ENCODE data around the gene GSTT2B. TPM values are rescaled to one million over a fixed set of nuclear protein-coding genes. Genes with fewer than 3 reads are reported as not detected.
"Not testable (repeated sequence)": the region's sequence is repeated elsewhere in the genome, so short reads cannot be mapped to it uniquely, and the experiment has no call there.

Gene GSTT2B
- total and polyA plus RNA-seq, 2 donors (not counting 1 experiment from before 2014, with no cell fraction given): not detected

DNA sequence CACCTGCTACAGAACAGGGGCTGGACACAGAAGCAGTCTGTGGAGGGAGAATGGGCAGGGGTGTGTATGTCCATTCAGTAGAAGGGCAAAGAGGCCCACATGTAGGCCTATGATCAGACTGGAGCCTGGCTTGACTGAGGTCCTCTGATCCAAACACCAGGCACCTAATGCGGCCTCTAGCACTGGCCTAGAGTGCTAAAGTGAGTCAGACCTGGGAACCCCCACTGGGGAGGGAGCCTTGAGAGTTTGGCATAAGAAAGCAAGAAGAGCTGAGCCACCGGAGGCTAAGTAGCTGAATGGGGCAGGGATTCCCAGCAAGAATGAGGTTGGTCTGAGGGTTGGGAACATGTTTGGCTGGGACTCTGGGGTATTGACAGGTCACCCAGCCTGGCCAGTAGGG is 9.6 kb downstream of the GSTT2B start:
- H3K27me3 Mint-ChIP-seq; POLR2A ChIA-PET; H3K36me3 ChIP-seq (replicated peaks in 1 of 2; ENCODE audit: control extremely low read depth in 1 of 2, control insufficient read depth in 1 of 2, extremely low read depth in 1 of 2, insufficient read depth in 2 of 2, low read length in 1 of 2); H3K9ac ChIP-seq (ENCODE audit: low read length); H3K27me3 ChIP-seq (replicated peaks in 1 of 4; ENCODE audit: control extremely low read depth in 1 of 4, control insufficient read depth in 3 of 4, insufficient read depth in 4 of 4, low read length in 3 of 4); H3K4me3 Mint-ChIP-seq; H3K27ac Mint-ChIP-seq; H3K4me1 ChIP-seq (ENCODE audit: control insufficient read depth in 2 of 2, insufficient read depth in 2 of 2, low read length in 2 of 2); H3K9me3 ChIP-seq (ENCODE audit: control extremely low read depth in 1 of 3, control insufficient read depth in 2 of 3, insufficient read depth in 1 of 3, low read length in 2 of 3); H3K4me2 ChIP-seq (replicated peaks; ENCODE audit: low read depth, low read length, poor library complexity, severe bottlenecking); CTCF ChIA-PET; H3K4me3 ChIP-seq (ENCODE audit: control extremely low read depth in 1 of 5, extremely low read depth in 1 of 5, insufficient read depth in 1 of 5, low read depth in 2 of 5, low read length in 4 of 5); ATAC-seq (ENCODE audit: low read depth); H3K79me2 ChIP-seq (ENCODE audit: control insufficient read depth, insufficient read depth, low read length); H4K20me1 ChIP-seq (ENCODE audit: control insufficient read depth, insufficient read depth, low read length, poor library complexity, severe bottlenecking); H3K4me1 Mint-ChIP-seq; H3K9me3 Mint-ChIP-seq (ENCODE audit: insufficient read depth); H3K27ac ChIP-seq (ENCODE audit: low read length in 2 of 2); H2AFZ ChIP-seq (ENCODE audit: insufficient read depth, low read depth, low read length, poor library complexity, severe bottlenecking): not testable (repeated sequence)
- DNase-seq: peak; percentile 3
- intact Hi-C loops (cut with micrococcal nuclease): loop anchor here (5.0 to 10.0 kb wide), 4 partner anchors 46 to 803 kb away; no protein-coding TSS in a partner anchor
- 83% methylated on average over 2 of the region's 2 CpGs for whole genome bisulfite sequencing (ENCODE audit: insufficient coverage)

- H2AFZ ChIP-seq (ENCODE audit: insufficient read depth, low read depth, low read length, poor library complexity, severe bottlenecking); H3K36me3 ChIP-seq (replicated peaks in 1 of 2; ENCODE audit: control extremely low read depth in 1 of 2, control insufficient read depth in 1 of 2, extremely low read depth in 1 of 2, insufficient read depth in 2 of 2, low read length in 1 of 2); H3K9ac ChIP-seq (ENCODE audit: low read length); H3K4me3 ChIP-seq (ENCODE audit: control extremely low read depth in 1 of 5, extremely low read depth in 1 of 5, insufficient read depth in 1 of 5, low read depth in 2 of 5, low read length in 4 of 5); ATAC-seq (ENCODE audit: low read depth); POLR2A ChIA-PET; H3K4me2 ChIP-seq (replicated peaks; ENCODE audit: low read depth, low read length, poor library complexity, severe bottlenecking); H3K9me3 ChIP-seq (ENCODE audit: control extremely low read depth in 1 of 3, control insufficient read depth in 2 of 3, insufficient read depth in 1 of 3, low read length in 2 of 3); H3K27ac ChIP-seq (ENCODE audit: low read length in 2 of 2); CTCF ChIA-PET; H3K4me3 Mint-ChIP-seq; H3K27ac Mint-ChIP-seq; H4K20me1 ChIP-seq (ENCODE audit: control insufficient read depth, insufficient read depth, low read length, poor library complexity, severe bottlenecking); H3K27me3 ChIP-seq (replicated peaks in 1 of 4; ENCODE audit: control extremely low read depth in 1 of 4, control insufficient read depth in 3 of 4, insufficient read depth in 4 of 4, low read length in 3 of 4); H3K4me1 Mint-ChIP-seq; H3K4me1 ChIP-seq (ENCODE audit: control insufficient read depth in 2 of 2, insufficient read depth in 2 of 2, low read length in 2 of 2); H3K27me3 Mint-ChIP-seq; H3K9me3 Mint-ChIP-seq (ENCODE audit: insufficient read depth); H3K79me2 ChIP-seq (ENCODE audit: control insufficient read depth, insufficient read depth, low read length): not testable (repeated sequence)
- intact Hi-C loops (cut with micrococcal nuclease): loop anchor here (5.0 to 10.0 kb wide), 4 partner anchors 48 to 805 kb away; no protein-coding TSS in a partner anchor
- WGBS (ENCODE audit: insufficient coverage): 93% methylated on average over 5 of the region's 18 CpGs
- DNase-seq: peak; percentile 0
Observed at GRCh38 chr22:23949764-23950163, 11.2 kb downstream of the GSTT2B start.

GRCh38 chr22:23947391-23947790 is 13.6 kb downstream of the GSTT2B start:
- H3K27ac Mint-ChIP-seq; H3K4me3 Mint-ChIP-seq; POLR2A ChIA-PET; H3K4me2 ChIP-seq (replicated peaks; ENCODE audit: low read depth, low read length, poor library complexity, severe bottlenecking); ATAC-seq (ENCODE audit: low read depth); H3K27me3 ChIP-seq (replicated peaks in 1 of 4; ENCODE audit: control extremely low read depth in 1 of 4, control insufficient read depth in 3 of 4, insufficient read depth in 4 of 4, low read length in 3 of 4); intact Hi-C loops (cut with micrococcal nuclease); H3K27ac ChIP-seq (ENCODE audit: low read length in 2 of 2); H3K79me2 ChIP-seq (ENCODE audit: control insufficient read depth, insufficient read depth, low read length); H3K4me3 ChIP-seq (ENCODE audit: control extremely low read depth in 1 of 5, extremely low read depth in 1 of 5, insufficient read depth in 1 of 5, low read depth in 2 of 5, low read length in 4 of 5); H3K9ac ChIP-seq (ENCODE audit: low read length); H3K4me1 ChIP-seq (ENCODE audit: control insufficient read depth in 2 of 2, insufficient read depth in 2 of 2, low read length in 2 of 2); DNase-seq; H4K20me1 ChIP-seq (ENCODE audit: control insufficient read depth, insufficient read depth, low read length, poor library complexity, severe bottlenecking); H2AFZ ChIP-seq (ENCODE audit: insufficient read depth, low read depth, low read length, poor library complexity, severe bottlenecking); H3K36me3 ChIP-seq (replicated peaks in 1 of 2; ENCODE audit: control extremely low read depth in 1 of 2, control insufficient read depth in 1 of 2, extremely low read depth in 1 of 2, insufficient read depth in 2 of 2, low read length in 1 of 2); H3K9me3 Mint-ChIP-seq (ENCODE audit: insufficient read depth); H3K27me3 Mint-ChIP-seq; H3K4me1 Mint-ChIP-seq; CTCF ChIA-PET; H3K9me3 ChIP-seq (ENCODE audit: control extremely low read depth in 1 of 3, control insufficient read depth in 2 of 3, insufficient read depth in 1 of 3, low read length in 2 of 3): not testable (repeated sequence)
- WGBS (ENCODE audit: insufficient coverage): no CpG with 5 or more reads among the region's 3 CpGs

GRCh38 chr22:23940166-23940565 is 20.8 kb downstream of the GSTT2B start:
- H3K9me3 Mint-ChIP-seq (ENCODE audit: insufficient read depth); POLR2A ChIA-PET; H4K20me1 ChIP-seq (ENCODE audit: control insufficient read depth, insufficient read depth, low read length, poor library complexity, severe bottlenecking); H3K4me1 ChIP-seq (ENCODE audit: control insufficient read depth in 2 of 2, insufficient read depth in 2 of 2, low read length in 2 of 2); H3K27me3 Mint-ChIP-seq; H3K36me3 ChIP-seq (replicated peaks in 1 of 2; ENCODE audit: control extremely low read depth in 1 of 2, control insufficient read depth in 1 of 2, extremely low read depth in 1 of 2, insufficient read depth in 2 of 2, low read length in 1 of 2); H3K4me2 ChIP-seq (replicated peaks; ENCODE audit: low read depth, low read length, poor library complexity, severe bottlenecking); intact Hi-C loops (cut with micrococcal nuclease); H3K27ac Mint-ChIP-seq; H3K79me2 ChIP-seq (ENCODE audit: control insufficient read depth, insufficient read depth, low read length); H3K9me3 ChIP-seq (ENCODE audit: control extremely low read depth in 1 of 3, control insufficient read depth in 2 of 3, insufficient read depth in 1 of 3, low read length in 2 of 3); H3K9ac ChIP-seq (ENCODE audit: low read length); ATAC-seq (ENCODE audit: low read depth); H3K4me3 ChIP-seq (ENCODE audit: control extremely low read depth in 1 of 5, extremely low read depth in 1 of 5, insufficient read depth in 1 of 5, low read depth in 2 of 5, low read length in 4 of 5); H3K27me3 ChIP-seq (replicated peaks in 1 of 4; ENCODE audit: control extremely low read depth in 1 of 4, control insufficient read depth in 3 of 4, insufficient read depth in 4 of 4, low read length in 3 of 4); CTCF ChIA-PET; H3K27ac ChIP-seq (ENCODE audit: low read length in 2 of 2); H3K4me1 Mint-ChIP-seq; H2AFZ ChIP-seq (ENCODE audit: insufficient read depth, low read depth, low read length, poor library complexity, severe bottlenecking); DNase-seq; H3K4me3 Mint-ChIP-seq: not testable (repeated sequence)
- no CpG with 5 or more reads among the region's 14 CpGs for WGBS (ENCODE audit: insufficient coverage)

All from B cell (primary cell).